Gastroesophageal sphincter (tissue), 4 donors: ENCODE measurements around the gene PRR5L. TPM values are rescaled to one million over a fixed set of nuclear protein-coding genes. Genes with fewer than 3 reads are reported as not detected.
"Not testable (repeated sequence)": the region's sequence is repeated elsewhere in the genome, so short reads cannot be mapped to it uniquely, and the experiment has no call there.

ENCODE experiments used
- ATAC-seq: fragments of 150-250 bp; one replicate; pipeline ENCODE4 v1.9.1; 2016; ENCODE audit warnings: mild to moderate bottlenecking, moderate library complexity
- H3K27ac ChIP-seq, 4 donors: fragments of 200-600 bp; sonication (generic) in 3 of 4; 1 replicate in 3 of 4; 2 replicates in 1 of 4; pipeline ENCODE4 v1.5.1; 2016 to 2019
- H3K27me3 ChIP-seq: fragments of 200-600 bp; sonication (generic); one replicate; pipeline ENCODE4 v1.5.1; 2019
- H3K36me3 ChIP-seq, 2 donors: fragments of 200-600 bp; sonication (generic); one replicate each; pipeline ENCODE4 v1.5.1; 2019; ENCODE audit warnings: control low read depth in 1 of 2
- H3K4me1 ChIP-seq, 3 donors: fragments of 200-600 bp; sonication (generic); 1 replicate in 2 of 3; 2 replicates in 1 of 3; pipeline ENCODE4 v1.5.1; 2016 to 2019; ENCODE audit warnings: control low read depth in 2 of 3
- H3K4me3 ChIP-seq, 2 donors: fragments of 200-600 bp; sonication (generic); one replicate each; pipeline ENCODE4 v1.5.1; 2019; ENCODE audit warnings: mild to moderate bottlenecking in 1 of 2, moderate library complexity in 1 of 2
- H3K9me3 ChIP-seq, 3 donors: fragments of 200-600 bp; sonication (generic); one replicate each; pipeline ENCODE4 v1.5.1; 2017 to 2019; ENCODE audit warnings: control low read depth in 2 of 3
- CTCF ChIP-seq, 4 experiments: fragments of 200-600 bp in 2 of 4; fragments of 450-650 bp in 2 of 4; sonication (generic) in 1 of 4; IDR thresholded peaks; one replicate each; pipeline ENCODE4 v1.5.1; 2017 to 2019; ENCODE audit warnings: antibody characterized with exemption in 4 of 4, mild to moderate bottlenecking in 2 of 4, moderate library complexity in 2 of 4
- EP300 ChIP-seq: sonication (generic); formaldehyde crosslinking; IDR thresholded peaks from one replicate; pipeline ENCODE4 v1.6.1; 2017; ENCODE audit warnings: antibody characterized with exemption, mild to moderate bottlenecking
- POLR2A ChIP-seq, 2 donors: fragments of 450-650 bp; IDR thresholded peaks; one replicate each; pipeline ENCODE4 v1.6.1; 2017; ENCODE audit warnings: antibody characterized with exemption in 2 of 2, mild to moderate bottlenecking in 2 of 2, moderate library complexity in 1 of 2
- POLR2AphosphoS5 ChIP-seq: sonication (generic); formaldehyde crosslinking; IDR thresholded peaks from one replicate; pipeline ENCODE4 v1.6.1; 2017; ENCODE audit warnings: antibody characterized with exemption
- WGBS, 2 donors: methylation state at CpG; one replicate each; pipeline ENCODE4 v1.1.5; 2018; ENCODE audit warnings: low coverage in 1 of 2; 5-methylcytosine and 5-hydroxymethylcytosine counted together
- total RNA-seq, 4 donors: library from RNA; depleted of rRNA; stranded (reverse); fragments of >200 nt; gene quantifications; one replicate each; pipeline ENCODE4 v1.1.0, GENCODE V29; 2016

Gene PRR5L
- total RNA-seq, 4 donors from 2014 or later: 2.8 to 9.7 (median 7.5) TPM

GRCh38 chr11:36314434-36314767, 18.3 kb downstream of the PRR5L start:
- Histone ChIP-seq H3K9me3 (no peaks in the 10 kb centered on the region), H3K27ac (no peak overlapping the region), H3K27me3 (peaks cover 31% of the 10 kb centered on the region), H3K36me3 (no peaks in the 10 kb centered on the region), H3K4me3 (no peak overlapping the region), H3K4me1 (no peaks in the 10 kb centered on the region)
- WGBS, 2 donors: 28 to 61% methylated on average over 4 of the region's 6 CpGs
- no peak for ATAC-seq
- TF ChIP-seq POLR2AphosphoS5 (no peak), POLR2A (IDR thresholded peaks at IDR 0.05) (no peak), CTCF (IDR thresholded peaks at IDR 0.05) (no peak), EP300 (no peak)

GRCh38 chr11:36316049-36316448, 20.0 kb downstream of the PRR5L start:
- no peak overlapping the region for H3K4me3 ChIP-seq
- no peak for ATAC-seq
- WGBS, 2 donors: 56% methylated on average over 3 of the region's 3 CpGs; no CpG with 5 or more reads in 1 of the 2 donors
- TF ChIP-seq EP300: no peak
- no peak for TF ChIP-seq POLR2A (IDR thresholded peaks at IDR 0.05)
- no peak for TF ChIP-seq CTCF (IDR thresholded peaks at IDR 0.05)
- TF ChIP-seq POLR2AphosphoS5: no peak
- H3K27me3 ChIP-seq: peaks cover 22% of the 10 kb centered on the region
- H3K4me1 ChIP-seq: no peaks in the 10 kb centered on the region
- no peaks in the 10 kb centered on the region for H3K36me3 ChIP-seq
- no peaks in the 10 kb centered on the region for H3K9me3 ChIP-seq
- no peak overlapping the region for H3K27ac ChIP-seq

GRCh38 chr11:36317992-36318391, 21.9 kb downstream of the PRR5L start:
- ATAC-seq: no peak
- H3K4me3 ChIP-seq: no peak overlapping the region
- TF ChIP-seq POLR2A (IDR thresholded peaks at IDR 0.05): no peak
- TF ChIP-seq EP300: no peak
- no peak for TF ChIP-seq CTCF (IDR thresholded peaks at IDR 0.05)
- TF ChIP-seq POLR2AphosphoS5: no peak
- no peaks in the 10 kb centered on the region for H3K9me3 ChIP-seq
- peaks cover 13% of the 10 kb centered on the region for H3K27me3 ChIP-seq
- H3K36me3 ChIP-seq: no peaks in the 10 kb centered on the region
- no peak overlapping the region for H3K27ac ChIP-seq
- 32 to 44% methylated on average over 2 of the region's 2 CpGs for WGBS, 2 donors
- no peaks in the 10 kb centered on the region for H3K4me1 ChIP-seq

- not testable (repeated sequence) for ATAC-seq, H3K27me3 ChIP-seq
Observed at GRCh38 chr11:36324956-36325355, 28.9 kb downstream of the PRR5L start.

GRCh38 chr11:36325403-36325802, 29.3 kb downstream of the PRR5L start:
- not testable (repeated sequence) for H3K9me3 ChIP-seq, H3K27me3 ChIP-seq, H3K4me1 ChIP-seq, H3K4me3 ChIP-seq, ATAC-seq, H3K36me3 ChIP-seq, H3K27ac ChIP-seq
- 83 to 85% methylated on average over 5 of the region's 5 CpGs for WGBS, 2 donors

More at GRCh38 chr11:36324956-36325355, 28.9 kb downstream of the PRR5L start:
- not testable (repeated sequence) for H3K9me3 ChIP-seq, H3K36me3 ChIP-seq, H3K4me1 ChIP-seq, H3K4me3 ChIP-seq, H3K27ac ChIP-seq
- WGBS, 2 donors: 93 to 100% methylated on average over 3 of the region's 15 CpGs

- Histone ChIP-seq H3K36me3 (no peaks in the 10 kb centered on the region), H3K4me3 (no peak overlapping the region), H3K9me3 (no peaks in the 10 kb centered on the region), H3K4me1 (no peaks in the 10 kb centered on the region), H3K27me3 (no peaks in the 10 kb centered on the region), H3K27ac (no peak overlapping the region)
- ATAC-seq: no peak
- 68 to 93% methylated on average over 3 of the region's 3 CpGs for WGBS, 2 donors
- TF ChIP-seq CTCF (IDR thresholded peaks at IDR 0.05) (no peak), EP300 (no peak), POLR2A (IDR thresholded peaks at IDR 0.05) (no peak), POLR2AphosphoS5 (no peak)
Observed at GRCh38 chr11:36326524-36327419, 30.7 kb downstream of the PRR5L start.
